Measurements from ENCODE around the gene GNB4. TPM values are rescaled to one million over a fixed set of nuclear protein-coding genes. Genes with fewer than 3 reads are reported as not detected.
A peak's percentile ranks its signal among the peaks of the same experiment; 100 is the strongest.

Gene GNB4
- total RNA-seq, 4 donors from 2014 or later, result 10.4 to 30.3 (median 19.7) TPM

GRCh38 chr3:179432451-179432850 lies 18.8 kb downstream of the GNB4 start:
- Histone ChIP-seq H3K4me1 (peaks cover 0 to 77% (median 20%) of the 10 kb centered on the region in 3 donors), H3K36me3 (no peaks in the 10 kb centered on the region), H3K9me3 (no peaks in the 10 kb centered on the region), H3K4me3 (no peak overlapping the region), H3K27me3 (no peaks in the 10 kb centered on the region), H3K27ac (peak overlapping the region in 2 of 4 donors; percentile 2 to 14)
- TF ChIP-seq POLR2A (IDR thresholded peaks at IDR 0.05), result no peak
- TF ChIP-seq, protein P1, sequence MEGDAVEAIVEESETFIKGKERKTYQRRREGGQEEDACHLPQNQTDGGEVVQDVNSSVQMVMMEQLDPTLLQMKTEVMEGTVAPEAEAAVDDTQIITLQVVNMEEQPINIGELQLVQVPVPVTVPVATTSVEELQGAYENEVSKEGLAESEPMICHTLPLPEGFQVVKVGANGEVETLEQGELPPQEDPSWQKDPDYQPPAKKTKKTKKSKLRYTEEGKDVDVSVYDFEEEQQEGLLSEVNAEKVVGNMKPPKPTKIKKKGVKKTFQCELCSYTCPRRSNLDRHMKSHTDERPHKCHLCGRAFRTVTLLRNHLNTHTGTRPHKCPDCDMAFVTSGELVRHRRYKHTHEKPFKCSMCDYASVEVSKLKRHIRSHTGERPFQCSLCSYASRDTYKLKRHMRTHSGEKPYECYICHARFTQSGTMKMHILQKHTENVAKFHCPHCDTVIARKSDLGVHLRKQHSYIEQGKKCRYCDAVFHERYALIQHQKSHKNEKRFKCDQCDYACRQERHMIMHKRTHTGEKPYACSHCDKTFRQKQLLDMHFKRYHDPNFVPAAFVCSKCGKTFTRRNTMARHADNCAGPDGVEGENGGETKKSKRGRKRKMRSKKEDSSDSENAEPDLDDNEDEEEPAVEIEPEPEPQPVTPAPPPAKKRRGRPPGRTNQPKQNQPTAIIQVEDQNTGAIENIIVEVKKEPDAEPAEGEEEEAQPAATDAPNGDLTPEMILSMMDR (IDR thresholded peaks at IDR 0.05), result no peak
- DNase-seq, result no peak
- WGBS, 2 donors, result 41 to 60% methylated on average over 1 of the region's 1 CpG
- intact Hi-C loops (cut with DNase I), result no loop called here

- no peak for DNase-seq
- Histone ChIP-seq H3K4me3 (no peak overlapping the region), H3K4me1 (peaks cover 0 to 74% (median 20%) of the 10 kb centered on the region in 3 donors), H3K27me3 (no peaks in the 10 kb centered on the region), H3K27ac (peak overlapping the region in 2 of 4 donors; percentile 2 to 25), H3K9me3 (no peaks in the 10 kb centered on the region), H3K36me3 (no peaks in the 10 kb centered on the region)
- whole genome bisulfite sequencing, 2 donors, result 39 to 69% methylated on average over 3 of the region's 3 CpGs
- intact Hi-C loops (cut with DNase I), result no loop called here
- TF ChIP-seq POLR2A (IDR thresholded peaks at IDR 0.05), result no peak
- TF ChIP-seq, protein P1 (IDR thresholded peaks at IDR 0.05), result no peak
Observed at GRCh38 chr3:179432021-179432420, 19.2 kb downstream of the GNB4 start.

DNA sequence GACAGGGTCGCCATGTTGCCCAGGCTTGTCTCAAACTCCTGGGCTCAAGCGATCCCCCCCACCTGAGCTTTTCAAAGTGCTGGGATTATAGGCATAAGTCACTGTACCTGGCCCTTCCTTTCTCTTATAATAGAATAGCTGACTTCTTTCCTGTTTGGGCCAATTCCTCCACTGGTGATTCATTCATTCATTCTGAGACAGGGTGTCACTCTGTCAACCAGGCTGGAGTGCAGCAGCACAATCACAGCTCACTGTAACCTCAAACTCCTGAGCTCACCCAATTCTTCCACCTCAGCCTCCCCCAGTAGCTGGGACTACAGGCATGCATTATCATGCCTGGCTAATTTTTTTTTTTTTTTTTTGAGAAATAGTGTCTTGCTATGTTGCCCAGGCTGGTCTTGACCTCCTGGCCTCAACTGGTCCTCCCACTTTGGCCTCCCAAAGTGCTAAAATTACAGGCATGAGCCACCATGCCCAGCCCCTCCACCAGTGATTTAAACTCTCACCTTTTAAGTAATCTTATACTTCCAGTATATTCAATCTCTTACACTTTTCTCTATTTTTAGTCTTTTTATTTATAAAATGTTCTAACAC lies 20.9 kb downstream of the GNB4 start:
- Histone ChIP-seq H3K27me3 (no peaks in the 10 kb centered on the region), H3K9me3 (no peaks in the 10 kb centered on the region), H3K36me3 (peaks cover 0 to 8% (median 0%) of the 10 kb centered on the region in 3 donors), H3K27ac (peak overlapping the region in 1 of 4 donors; percentile 15), H3K4me3 (no peak overlapping the region), H3K4me1 (peaks cover 0 to 61% (median 16%) of the 10 kb centered on the region in 3 donors)
- WGBS, 2 donors, result 70 to 80% methylated on average over 2 of the region's 2 CpGs
- DNase-seq, result no peak
- TF ChIP-seq POLR2A (IDR thresholded peaks at IDR 0.05), result no peak
- TF ChIP-seq, protein P1 (IDR thresholded peaks at IDR 0.05), result no peak
- intact Hi-C loops (cut with DNase I), result no loop called here

- peaks cover 0 to 51% (median 16%) of the 10 kb centered on the region in 3 donors for H3K4me1 ChIP-seq
- no peak overlapping the region for H3K4me3 ChIP-seq
- no peaks in the 10 kb centered on the region for H3K27me3 ChIP-seq
- TF ChIP-seq, protein P1 (IDR thresholded peaks at IDR 0.05), result no peak
- TF ChIP-seq POLR2A (IDR thresholded peaks at IDR 0.05), result no peak
- intact Hi-C loops (cut with DNase I), result loop anchor here (10.0 kb wide), 1 partner anchor 126 kb away; no protein-coding TSS in a partner anchor
- H3K36me3 ChIP-seq, result peaks cover 0 to 22% (median 0%) of the 10 kb centered on the region in 3 donors
- 74 to 90% methylated on average over 7 to 8 of the region's 8 CpGs for WGBS, 2 donors
- no peak overlapping the region for H3K27ac ChIP-seq
- no peaks in the 10 kb centered on the region for H3K9me3 ChIP-seq
- no peak for DNase-seq
Observed at GRCh38 chr3:179428876-179429548, 22.3 kb downstream of the GNB4 start.

GRCh38 chr3:179425075-179425474 lies 26.2 kb downstream of the GNB4 start:
- H3K36me3 ChIP-seq, result peaks cover 0 to 42% (median 0%) of the 10 kb centered on the region in 3 donors
- H3K4me3 ChIP-seq, result no peak overlapping the region
- WGBS, 2 donors, result 84 to 96% methylated on average over 6 of the region's 6 CpGs
- no peak for DNase-seq
- intact Hi-C loops (cut with DNase I), result loop anchor here (10.0 kb wide), 1 partner anchor 130 kb away; no protein-coding TSS in a partner anchor
- H3K9me3 ChIP-seq, result no peaks in the 10 kb centered on the region
- peaks cover 0 to 20% (median 0%) of the 10 kb centered on the region in 3 donors for H3K4me1 ChIP-seq
- H3K27ac ChIP-seq, result no peak overlapping the region
- H3K27me3 ChIP-seq, result no peaks in the 10 kb centered on the region
- no peak for TF ChIP-seq POLR2A (IDR thresholded peaks at IDR 0.05)

Data from esophagus squamous epithelium (tissue), 5 donors.